WTC11 (cell line): Measurements from ENCODE around the gene AKT1.

ENCODE experiments used
- ATF6 ChIP-seq: sonication (generic); formaldehyde crosslinking; IDR thresholded peaks from 2 replicates; pipeline ENCODE4 v1.8.1; 2023; ENCODE audit warnings: mild to moderate bottlenecking, missing genetic modification reagents
- CREB1 ChIP-seq: sonication (generic); formaldehyde crosslinking; IDR thresholded peaks from 2 replicates; pipeline ENCODE4 v1.8.0; 2023; ENCODE audit warnings: mild to moderate bottlenecking, missing genetic modification reagents
- CTCF ChIP-seq: fragments of 200-600 bp; IDR thresholded peaks from 2 replicates; pipeline ENCODE4 v1.8.0; 2022; ENCODE audit warnings: antibody characterized with exemption
- ESRRA ChIP-seq: sonication (generic); formaldehyde crosslinking; IDR thresholded peaks from 2 replicates; pipeline ENCODE4 v1.8.1; 2022; ENCODE audit warnings: mild to moderate bottlenecking, missing genetic modification reagents, borderline replicate concordance
- IRF1 ChIP-seq: sonication (generic); formaldehyde crosslinking; IDR thresholded peaks from 2 replicates; pipeline ENCODE4 v1.8.0; 2023; ENCODE audit warnings: missing genetic modification reagents
- JUN ChIP-seq: sonication (generic); formaldehyde crosslinking; IDR thresholded peaks from 2 replicates; pipeline ENCODE4 v1.8.0; 2023; ENCODE audit warnings: mild to moderate bottlenecking, missing genetic modification reagents
- MAX ChIP-seq: sonication (generic); formaldehyde crosslinking; IDR thresholded peaks from 2 replicates; pipeline ENCODE4 v1.8.0; 2022; ENCODE audit warnings: mild to moderate bottlenecking, missing genetic modification reagents
- NFATC4 ChIP-seq: fragments of 250-450 bp; sonication (Bioruptor Pico); IDR thresholded peaks from 2 replicates; pipeline ENCODE4 v1.9.0; 2021; ENCODE audit warnings: mild to moderate bottlenecking
- NR3C1 ChIP-seq: sonication (generic); formaldehyde crosslinking; conservative IDR thresholded peaks from 2 replicates; pipeline ENCODE4 v1.8.1; 2023; ENCODE audit warnings: low read depth, mild to moderate bottlenecking, missing genetic modification reagents
- TEAD4 ChIP-seq: sonication (generic); formaldehyde crosslinking; IDR thresholded peaks from 2 replicates; pipeline ENCODE4 v1.8.0; 2022; ENCODE audit warnings: mild to moderate bottlenecking, missing genetic modification reagents
- ZNF219 ChIP-seq: sonication (generic); formaldehyde crosslinking; IDR thresholded peaks from 2 replicates; pipeline ENCODE4 v1.8.0; 2023; ENCODE audit warnings: missing genetic modification reagents, mild to moderate bottlenecking, borderline replicate concordance
- ZNF232 ChIP-seq: sonication (generic); formaldehyde crosslinking; IDR thresholded peaks from 2 replicates; pipeline ENCODE4 v1.8.0; 2022; ENCODE audit warnings: mild to moderate bottlenecking, missing genetic modification reagents

- TF ChIP-seq CTCF (no peak), ZNF219 (CRISPR knock-in tag) (no peak), ESRRA (no peak), NR3C1 (CRISPR knock-in tag) (no peak), ATF6 (CRISPR knock-in tag) (no peak), ZNF232 (CRISPR knock-in tag) (no peak), JUN (CRISPR knock-in tag) (no peak), MAX (no peak), TEAD4 (CRISPR knock-in tag) (no peak), CREB1 (no peak), IRF1 (no peak), NFATC4 (CRISPR knock-in tag) (no peak)
Measured at GRCh38 chr14:104734051-104734587, 61.4 kb downstream of the AKT1 start.
